ENCODE data around the gene CDKL5.

CDKL5 gene

GRCh38 chrX:18649498-18649951, 224.1 kb downstream of the CDKL5 start:
- Histone ChIP-seq H3K9me2 (replicated peaks; ENCODE audit: low read depth, low read length) (no peaks in the 10 kb centered on the region), H3K4me2 (ENCODE audit: low read depth, low read length, poor library complexity, severe bottlenecking) (no peak overlapping the region), H3K4me1 (ENCODE audit: insufficient read depth, low read length, poor library complexity, severe bottlenecking) (no peaks in the 10 kb centered on the region), H3K27me3 (ENCODE audit: insufficient read depth, low read length, poor library complexity, severe bottlenecking) (no peaks in the 10 kb centered on the region), H4K20me1 (ENCODE audit: insufficient read depth, low read length, poor library complexity, severe bottlenecking) (no peaks in the 10 kb centered on the region), H3F3A (ENCODE audit: low read depth) (no peaks in the 10 kb centered on the region), H3K36me3 (ENCODE audit: insufficient read depth, low read length) (no peaks in the 10 kb centered on the region), H3K9ac (ENCODE audit: low read depth, low read length, poor library complexity, severe bottlenecking) (no peak overlapping the region), H3K9me3 (ENCODE audit: insufficient read depth, low read depth, low read length) (no peaks in the 10 kb centered on the region), H2AFZ (ENCODE audit: low read length) (no peak overlapping the region), H3K4me3 (ENCODE audit: low read length, poor library complexity, severe bottlenecking) (no peak overlapping the region), H3K79me2 (ENCODE audit: insufficient read depth, low read length) (no peaks in the 10 kb centered on the region)
- TF ChIP-seq EZH2phosphoT487 (IDR thresholded peaks at IDR 0.05; ENCODE audit: borderline replicate concordance) (no peak), CTCF (conservative IDR thresholded peaks at IDR 0.05; ENCODE audit: low read length) (no peak)

GRCh38 chrX:18650662-18651061, 225.3 kb downstream of the CDKL5 start:
- no peak overlapping the region for H2AFZ ChIP-seq (ENCODE audit: low read length)
- no peak overlapping the region for H3K4me3 ChIP-seq (ENCODE audit: low read length, poor library complexity, severe bottlenecking)
- H3K9me3 ChIP-seq (ENCODE audit: insufficient read depth, low read depth, low read length) = no peaks in the 10 kb centered on the region
- H3F3A ChIP-seq (ENCODE audit: low read depth) = no peaks in the 10 kb centered on the region
- H3K27me3 ChIP-seq (ENCODE audit: insufficient read depth, low read length, poor library complexity, severe bottlenecking) = no peaks in the 10 kb centered on the region
- H4K20me1 ChIP-seq (ENCODE audit: insufficient read depth, low read length, poor library complexity, severe bottlenecking) = no peaks in the 10 kb centered on the region
- no peaks in the 10 kb centered on the region for H3K9me2 ChIP-seq (replicated peaks; ENCODE audit: low read depth, low read length)
- H3K36me3 ChIP-seq (ENCODE audit: insufficient read depth, low read length) = no peaks in the 10 kb centered on the region
- no peaks in the 10 kb centered on the region for H3K4me1 ChIP-seq (ENCODE audit: insufficient read depth, low read length, poor library complexity, severe bottlenecking)
- H3K4me2 ChIP-seq (ENCODE audit: low read depth, low read length, poor library complexity, severe bottlenecking) = no peak overlapping the region
- H3K79me2 ChIP-seq (ENCODE audit: insufficient read depth, low read length) = no peaks in the 10 kb centered on the region
- TF ChIP-seq EZH2phosphoT487 (IDR thresholded peaks at IDR 0.05; ENCODE audit: borderline replicate concordance) (no peak), CTCF (conservative IDR thresholded peaks at IDR 0.05; ENCODE audit: low read length) (no peak)
- H3K9ac ChIP-seq (ENCODE audit: low read depth, low read length, poor library complexity, severe bottlenecking) = no peak overlapping the region

GRCh38 chrX:18652636-18653035, 227.2 kb downstream of the CDKL5 start:
- Histone ChIP-seq H3K36me3 (ENCODE audit: insufficient read depth, low read length) (no peaks in the 10 kb centered on the region), H3K4me1 (ENCODE audit: insufficient read depth, low read length, poor library complexity, severe bottlenecking) (no peaks in the 10 kb centered on the region), H3K79me2 (ENCODE audit: insufficient read depth, low read length) (no peaks in the 10 kb centered on the region), H4K20me1 (ENCODE audit: insufficient read depth, low read length, poor library complexity, severe bottlenecking) (no peaks in the 10 kb centered on the region), H3K9ac (ENCODE audit: low read depth, low read length, poor library complexity, severe bottlenecking) (no peak overlapping the region), H3K9me3 (ENCODE audit: insufficient read depth, low read depth, low read length) (no peaks in the 10 kb centered on the region), H3K4me3 (ENCODE audit: low read length, poor library complexity, severe bottlenecking) (no peak overlapping the region), H3K27me3 (ENCODE audit: insufficient read depth, low read length, poor library complexity, severe bottlenecking) (no peaks in the 10 kb centered on the region), H3K9me2 (replicated peaks; ENCODE audit: low read depth, low read length) (no peaks in the 10 kb centered on the region), H3F3A (ENCODE audit: low read depth) (no peaks in the 10 kb centered on the region), H3K4me2 (ENCODE audit: low read depth, low read length, poor library complexity, severe bottlenecking) (no peak overlapping the region), H2AFZ (ENCODE audit: low read length) (no peak overlapping the region)
- TF ChIP-seq EZH2phosphoT487 (IDR thresholded peaks at IDR 0.05; ENCODE audit: borderline replicate concordance) = no peak
- TF ChIP-seq CTCF (conservative IDR thresholded peaks at IDR 0.05; ENCODE audit: low read length) = no peak
